ENCODE measurements around the gene ATP5MC3.

GRCh38 chr2:175143191-175143590 is 38.3 kb downstream of the ATP5MC3 start:
- no peak for TF ChIP-seq CTCF (conservative IDR thresholded peaks at IDR 0.05; ENCODE audit: low read depth in 2 of 2)
- no peak for TF ChIP-seq POLR2AphosphoS5 (IDR thresholded peaks at IDR 0.05; ENCODE audit: low read depth)
- no peak for TF ChIP-seq ETS1 (IDR thresholded peaks at IDR 0.05)
- no peak for TF ChIP-seq EZH2phosphoT487 (IDR thresholded peaks at IDR 0.05; ENCODE audit: unreplicated experiment)
- TF ChIP-seq EZH2 (IDR thresholded peaks at IDR 0.05; ENCODE audit: low read depth, unreplicated experiment), result no peak
- TF ChIP-seq ZNF331 (CRISPR knock-in tag; IDR thresholded peaks at IDR 0.05; ENCODE audit: low read depth), result no peak
- no peak for TF ChIP-seq REST (IDR thresholded peaks at IDR 0.05; ENCODE audit: unreplicated experiment)
- no peak for TF ChIP-seq ZNF462 (CRISPR knock-in tag; IDR thresholded peaks at IDR 0.05)

All from GM23338 (cell line).